SK-N-SH (cell line): ENCODE data around the gene FBXO42.

Experiments used
- CTCF ChIP-seq: fragments of 200-600 bp; sonication (generic); IDR thresholded peaks from 2 replicates; pipeline ENCODE4 v1.6.1; 2017; ENCODE audit warnings: antibody characterized with exemption, mild to moderate bottlenecking, moderate library complexity
- EP300 ChIP-seq, 2 experiments: IDR thresholded peaks; 2 replicates each; pipeline versions ENCODE4 v1.4.0 to v1.6.1; 2012; ENCODE audit warnings: borderline replicate concordance in 1 of 2, low read depth in 1 of 2, low read length in 1 of 2
- EZH2phosphoT487 ChIP-seq: fragments of 200-600 bp; sonication (generic); IDR thresholded peaks from 2 replicates; pipeline ENCODE4 v1.6.1; 2017; ENCODE audit warnings: low read depth, mixed run types, mild to moderate bottlenecking, antibody characterized with exemption, moderate library complexity, borderline replicate concordance
- NRF1 ChIP-seq: IDR thresholded peaks from 2 replicates; pipeline ENCODE4 v1.6.1; 2012; ENCODE audit warnings: low read depth, mild to moderate bottlenecking, low read length
- REST ChIP-seq: IDR thresholded peaks from 2 replicates; pipeline ENCODE4 v1.6.1; 2012; ENCODE audit warnings: mild to moderate bottlenecking, low read depth, low read length, moderate library complexity
- TEAD4 ChIP-seq: IDR thresholded peaks from 2 replicates; pipeline ENCODE4 v1.4.0; 2012; ENCODE audit warnings: mild to moderate bottlenecking, borderline replicate concordance; ENCODE audit not compliant: insufficient read depth
- USF2 ChIP-seq: fragments of 150-350 bp; IDR thresholded peaks from 2 replicates; pipeline ENCODE4 v1.6.1; 2017; ENCODE audit warnings: antibody characterized with exemption, low read length, low read depth, borderline replicate concordance
- YY1 ChIP-seq: IDR thresholded peaks from 2 replicates; pipeline ENCODE4 v1.4.0; 2012; ENCODE audit warnings: low read depth, mild to moderate bottlenecking

- TF ChIP-seq TEAD4 = no peak
- no peak for TF ChIP-seq EP300 (IDR thresholded peaks at IDR 0.05; ENCODE audit: borderline replicate concordance in 1 of 2, low read depth in 1 of 2, low read length in 1 of 2)
- no peak for TF ChIP-seq EZH2phosphoT487
- no peak for TF ChIP-seq NRF1
- no peak for TF ChIP-seq CTCF
- no peak for TF ChIP-seq YY1
- TF ChIP-seq USF2 = no peak
- no peak for TF ChIP-seq REST
Observed at GRCh38 chr1:16340673-16341072, 11.6 kb downstream of the FBXO42 start.
